ENCODE results near the gene IL18. TPM values are rescaled to one million over a fixed set of nuclear protein-coding genes. Genes with fewer than 3 reads are reported as not detected.
"Not testable (repeated sequence)": the region's sequence is repeated elsewhere in the genome, so short reads cannot be mapped to it uniquely, and the experiment has no call there.

The IL18 gene
- polyA plus RNA-seq, 2 of the 4 experiments (the other 2 are of a cell fraction), result 95.5 to 119 TPM

DNA sequence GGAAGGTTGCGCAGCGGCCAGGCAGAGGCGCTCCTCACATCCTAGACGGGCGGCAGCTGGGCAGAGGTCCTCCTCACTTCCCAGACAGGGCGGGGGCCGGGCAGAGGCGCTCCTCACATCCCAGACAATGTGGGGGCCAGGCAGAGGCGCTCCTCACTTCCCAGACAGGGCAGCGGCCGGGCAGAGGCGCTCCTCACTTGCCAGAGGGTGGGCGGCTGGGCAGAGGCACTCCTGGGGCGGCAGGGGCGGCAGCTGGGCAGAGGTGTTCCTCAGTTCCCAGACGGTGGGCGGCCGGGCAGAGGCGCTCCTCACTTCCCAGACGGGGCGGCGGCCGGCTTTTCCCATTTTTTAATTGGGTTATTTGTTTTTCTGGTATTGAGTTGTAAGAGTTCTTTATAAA is 42.2 kb upstream of the IL18 start:
- H3K9me3 ChIP-seq, result no peaks in the 10 kb centered on the region
- H3K27ac ChIP-seq, result no peak overlapping the region
- ChIA-PET POLR2A (interaction anchor here (0.6 kb wide), 1 partner anchor 365 kb away, joined by 4 read pairs; no protein-coding TSS in a partner anchor), CTCF (interaction anchor here (1.3 to 1.8 kb wide), 2 partner anchors 13 to 74 kb away, joined by 4 to 5 read pairs; no protein-coding TSS in a partner anchor)
- DNase-seq (ENCODE audit: low read depth in 1 of 2, low spot score in 1 of 2) (no peak), FAIRE-seq (no peak), ATAC-seq (no peak)
- H3K4me3 ChIP-seq, result no peak overlapping the region
- TF ChIP-seq RNF2 (IDR thresholded peaks at IDR 0.05; ENCODE audit: borderline replicate concordance, low read depth) (no peak), NPAS2 (CRISPR knock-in tag; IDR thresholded peaks at IDR 0.05; ENCODE audit: borderline replicate concordance) (no peak), FOXS1 (CRISPR knock-in tag; IDR thresholded peaks at IDR 0.05) (no peak)
- no peaks in the 10 kb centered on the region for H3K4me1 ChIP-seq
- 89% methylated on average over 13 of the region's 23 CpGs for WGBS (ENCODE audit: missing lambda C conversion rate)
- H3K4me2 ChIP-seq, result no peak overlapping the region

- POLR2A ChIA-PET, result no interaction called here
- no peaks in the 10 kb centered on the region for H3K9me3 ChIP-seq
- H3K4me2 ChIP-seq, result no peak overlapping the region
- no peak overlapping the region for H3K27ac ChIP-seq
- peaks cover 14% of the 10 kb centered on the region for H3K4me1 ChIP-seq
- 33% methylated on average over 2 of the region's 2 CpGs for WGBS (ENCODE audit: missing lambda C conversion rate)
- FAIRE-seq (no peak), ATAC-seq (no peak), DNase-seq (ENCODE audit: low read depth in 1 of 2, low spot score in 1 of 2) (no peak)
- CTCF ChIA-PET, result interaction anchor here (2.5 kb wide), 1 partner anchor 19 kb away, joined by 9 read pairs; no protein-coding TSS in a partner anchor
- H3K4me3 ChIP-seq, result no peak overlapping the region
- TF ChIP-seq RNF2 (IDR thresholded peaks at IDR 0.05; ENCODE audit: borderline replicate concordance, low read depth), result no peak
- TF ChIP-seq CHD4 (IDR thresholded peaks at IDR 0.05; ENCODE audit: borderline replicate concordance), result no peak
- TF ChIP-seq ZNF302 (CRISPR knock-in tag; IDR thresholded peaks at IDR 0.05), result no peak
- no peak for TF ChIP-seq MAZ (IDR thresholded peaks at IDR 0.05; ENCODE audit: borderline replicate concordance, low read depth, low read length)
- no peak for TF ChIP-seq EHMT2 (IDR thresholded peaks at IDR 0.05; ENCODE audit: low read depth)
- no peak for TF ChIP-seq SMC3 (IDR thresholded peaks at IDR 0.05)
- no peak for TF ChIP-seq USF2 (IDR thresholded peaks at IDR 0.05)
- no peak for TF ChIP-seq NFE2L2 (conservative IDR thresholded peaks at IDR 0.05; ENCODE audit: low read length)
- TF ChIP-seq TFCP2L1 (CRISPR knock-in tag; IDR thresholded peaks at IDR 0.05), result no peak
- no peak for TF ChIP-seq BHLHE40 (IDR thresholded peaks at IDR 0.05; ENCODE audit: low read depth, low read length)
- TF ChIP-seq NR3C1 (IDR thresholded peaks at IDR 0.05), result no peak
- TF ChIP-seq, protein P1, sequence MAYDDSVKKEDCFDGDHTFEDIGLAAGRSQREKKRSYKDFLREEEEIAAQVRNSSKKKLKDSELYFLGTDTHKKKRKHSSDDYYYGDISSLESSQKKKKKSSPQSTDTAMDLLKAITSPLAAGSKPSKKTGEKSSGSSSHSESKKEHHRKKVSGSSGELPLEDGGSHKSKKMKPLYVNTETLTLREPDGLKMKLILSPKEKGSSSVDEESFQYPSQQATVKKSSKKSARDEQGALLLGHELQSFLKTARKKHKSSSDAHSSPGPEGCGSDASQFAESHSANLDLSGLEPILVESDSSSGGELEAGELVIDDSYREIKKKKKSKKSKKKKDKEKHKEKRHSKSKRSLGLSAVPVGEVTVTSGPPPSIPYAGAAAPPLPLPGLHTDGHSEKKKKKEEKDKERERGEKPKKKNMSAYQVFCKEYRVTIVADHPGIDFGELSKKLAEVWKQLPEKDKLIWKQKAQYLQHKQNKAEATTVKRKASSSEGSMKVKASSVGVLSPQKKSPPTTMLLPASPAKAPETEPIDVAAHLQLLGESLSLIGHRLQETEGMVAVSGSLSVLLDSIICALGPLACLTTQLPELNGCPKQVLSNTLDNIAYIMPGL (CRISPR knock-in tag; IDR thresholded peaks at IDR 0.05; ENCODE audit: borderline replicate concordance), result no peak
- TF ChIP-seq BCL3 (IDR thresholded peaks at IDR 0.05), result no peak
- TF ChIP-seq, protein P2, sequence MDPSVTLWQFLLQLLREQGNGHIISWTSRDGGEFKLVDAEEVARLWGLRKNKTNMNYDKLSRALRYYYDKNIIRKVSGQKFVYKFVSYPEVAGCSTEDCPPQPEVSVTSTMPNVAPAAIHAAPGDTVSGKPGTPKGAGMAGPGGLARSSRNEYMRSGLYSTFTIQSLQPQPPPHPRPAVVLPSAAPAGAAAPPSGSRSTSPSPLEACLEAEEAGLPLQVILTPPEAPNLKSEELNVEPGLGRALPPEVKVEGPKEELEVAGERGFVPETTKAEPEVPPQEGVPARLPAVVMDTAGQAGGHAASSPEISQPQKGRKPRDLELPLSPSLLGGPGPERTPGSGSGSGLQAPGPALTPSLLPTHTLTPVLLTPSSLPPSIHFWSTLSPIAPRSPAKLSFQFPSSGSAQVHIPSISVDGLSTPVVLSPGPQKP (IDR thresholded peaks at IDR 0.05; ENCODE audit: low read depth, low read length), result no peak
- no peak for TF ChIP-seq POLR2A (IDR thresholded peaks at IDR 0.05; ENCODE audit: low read length)
- no peak for TF ChIP-seq MAFK (IDR thresholded peaks at IDR 0.05; ENCODE audit: partially characterized antibody)
- no peak for TF ChIP-seq SREBF2 (IDR thresholded peaks at IDR 0.05)
- no peak for TF ChIP-seq CHD2 (IDR thresholded peaks at IDR 0.05; ENCODE audit: low read length, partially characterized antibody)
- TF ChIP-seq PHF8 (IDR thresholded peaks at IDR 0.05; ENCODE audit: borderline replicate concordance, low read depth), result no peak
Observed at GRCh38 chr11:112200252-112200651, 36.4 kb upstream of the IL18 start.

- H3K4me3 ChIP-seq; FAIRE-seq; DNase-seq (ENCODE audit: low read depth in 1 of 2, low spot score in 1 of 2); H3K4me2 ChIP-seq; ATAC-seq; H3K27ac ChIP-seq; POLR2A ChIA-PET; H3K9me3 ChIP-seq: not testable (repeated sequence)
- 62% methylated on average over 4 of the region's 4 CpGs for WGBS (ENCODE audit: missing lambda C conversion rate)
- CTCF ChIA-PET, result interaction anchor here (2.5 kb wide), 1 partner anchor 20 kb away, joined by 9 read pairs; no protein-coding TSS in a partner anchor
- H3K4me1 ChIP-seq, result peaks cover 14% of the 10 kb centered on the region
Observed at GRCh38 chr11:112199101-112199500, 35.2 kb upstream of the IL18 start.
